ENCODE results near the gene HLA-DRB5.
"Not testable (repeated sequence)": the region's sequence is repeated elsewhere in the genome, so short reads cannot be mapped to it uniquely, and the experiment has no call there.

Gene HLA-DRB5

DNA sequence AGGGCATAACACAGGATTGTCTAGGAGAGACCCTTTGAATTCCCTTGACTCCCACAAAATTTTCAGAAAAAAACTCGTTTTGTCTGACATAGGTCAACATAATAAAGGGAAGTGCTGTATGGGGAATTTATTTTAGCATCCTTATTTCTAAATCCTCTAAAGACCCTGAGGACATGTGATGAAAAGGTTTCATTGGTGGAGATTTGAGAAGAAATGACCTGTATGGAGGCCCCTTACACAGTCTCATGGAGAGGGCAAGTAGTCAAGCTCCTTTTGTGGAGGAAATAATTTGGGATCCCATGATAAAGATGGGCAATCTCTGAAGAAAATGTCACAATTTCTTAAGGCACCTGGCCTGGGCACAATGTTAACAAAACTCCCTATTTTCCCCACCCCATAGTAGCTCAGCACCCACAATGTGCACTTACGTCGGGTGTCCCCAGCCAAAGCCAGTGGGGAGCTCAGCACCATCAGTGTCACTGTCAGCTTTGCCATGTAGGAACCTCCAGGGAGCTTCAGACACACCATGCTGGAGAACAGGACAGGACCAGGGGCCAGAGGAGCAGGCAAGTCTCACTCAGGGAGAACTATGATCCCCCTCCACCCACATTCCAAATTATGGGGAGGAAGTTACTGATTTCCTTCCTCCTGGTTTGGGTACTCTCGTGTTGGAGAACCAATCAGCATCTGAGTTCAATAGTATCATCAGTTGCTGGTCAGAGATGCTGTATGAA is at the start of gene HLA-DRB5:
Gene HLA-DRB5 (minus strand): TSS at position 591 of the 734 bp plus-strand sequence. CDS start 63 bp downstream, at position 528.
- no peak for TF ChIP-seq ZFX (IDR thresholded peaks at IDR 0.05; ENCODE audit: borderline replicate concordance)
- TF ChIP-seq, protein P1, sequence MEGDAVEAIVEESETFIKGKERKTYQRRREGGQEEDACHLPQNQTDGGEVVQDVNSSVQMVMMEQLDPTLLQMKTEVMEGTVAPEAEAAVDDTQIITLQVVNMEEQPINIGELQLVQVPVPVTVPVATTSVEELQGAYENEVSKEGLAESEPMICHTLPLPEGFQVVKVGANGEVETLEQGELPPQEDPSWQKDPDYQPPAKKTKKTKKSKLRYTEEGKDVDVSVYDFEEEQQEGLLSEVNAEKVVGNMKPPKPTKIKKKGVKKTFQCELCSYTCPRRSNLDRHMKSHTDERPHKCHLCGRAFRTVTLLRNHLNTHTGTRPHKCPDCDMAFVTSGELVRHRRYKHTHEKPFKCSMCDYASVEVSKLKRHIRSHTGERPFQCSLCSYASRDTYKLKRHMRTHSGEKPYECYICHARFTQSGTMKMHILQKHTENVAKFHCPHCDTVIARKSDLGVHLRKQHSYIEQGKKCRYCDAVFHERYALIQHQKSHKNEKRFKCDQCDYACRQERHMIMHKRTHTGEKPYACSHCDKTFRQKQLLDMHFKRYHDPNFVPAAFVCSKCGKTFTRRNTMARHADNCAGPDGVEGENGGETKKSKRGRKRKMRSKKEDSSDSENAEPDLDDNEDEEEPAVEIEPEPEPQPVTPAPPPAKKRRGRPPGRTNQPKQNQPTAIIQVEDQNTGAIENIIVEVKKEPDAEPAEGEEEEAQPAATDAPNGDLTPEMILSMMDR (IDR thresholded peaks at IDR 0.05) = no peak
- H3K27ac ChIP-seq = no peak within 1 kb of the TSS

DNA sequence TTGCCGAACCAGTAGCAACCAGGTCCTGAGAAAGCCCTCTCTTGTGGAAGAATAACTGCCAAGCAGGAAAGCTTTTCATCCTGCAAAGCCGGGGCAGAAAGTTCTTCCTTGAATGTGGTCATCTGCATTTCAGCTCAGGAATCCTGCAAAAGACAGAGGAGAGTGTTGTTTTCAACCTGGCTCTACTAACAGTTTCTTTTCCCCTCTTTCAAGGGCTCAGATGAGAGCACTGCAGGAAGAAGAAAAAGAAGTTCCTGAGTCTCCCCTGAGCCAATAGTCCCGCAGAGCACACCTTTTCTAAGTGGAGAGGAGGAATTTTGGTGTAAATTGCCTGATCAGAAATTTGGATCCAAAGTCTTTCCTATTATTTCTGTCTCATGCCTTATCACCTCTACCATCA is 48.9 kb upstream of the HLA-DRB5 start:
- H3K27ac ChIP-seq = no peak overlapping the region
- TF ChIP-seq, protein P1 (IDR thresholded peaks at IDR 0.05) = no peak
- TF ChIP-seq ZFX (IDR thresholded peaks at IDR 0.05; ENCODE audit: borderline replicate concordance) = no peak

DNA sequence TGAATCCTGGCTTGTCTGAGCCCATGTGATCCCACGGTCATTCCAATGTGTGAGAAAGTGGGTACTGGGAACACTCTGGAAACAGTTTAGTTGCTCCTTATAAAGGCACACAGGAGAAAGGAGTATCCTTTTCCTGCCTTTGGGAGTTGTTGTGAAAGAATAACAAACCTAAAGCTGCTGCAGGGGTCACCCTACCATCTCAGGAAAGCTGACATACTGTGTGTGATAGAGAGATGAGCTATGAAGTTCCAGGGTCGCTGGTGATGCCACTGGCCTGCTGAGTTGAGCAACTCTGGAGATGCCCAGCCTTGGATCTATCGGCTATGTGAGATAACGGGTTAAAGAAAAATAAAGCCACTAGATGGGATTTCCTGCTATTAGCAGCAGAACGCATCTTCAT is 47.4 kb upstream of the HLA-DRB5 start:
- H3K27ac ChIP-seq = not testable (repeated sequence)

DNA sequence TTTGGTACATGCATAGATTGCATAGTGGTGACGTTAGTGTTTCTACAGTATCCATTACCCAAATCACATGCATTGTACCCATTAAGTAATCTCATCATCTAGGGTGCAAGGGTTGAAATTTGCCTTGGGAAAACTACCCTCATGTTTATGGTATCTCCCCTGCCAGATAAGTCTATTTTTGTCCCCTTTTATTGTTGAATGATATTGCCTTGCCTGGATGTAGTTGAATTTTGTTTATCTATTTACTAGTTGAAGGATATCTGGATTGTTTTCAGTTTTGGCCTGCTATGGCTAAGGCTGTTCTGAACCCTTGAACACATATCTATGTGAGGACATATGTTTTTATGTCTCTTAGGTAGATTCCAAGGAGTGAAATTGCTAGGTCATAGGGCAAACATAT is 46.2 kb upstream of the HLA-DRB5 start:
- TF ChIP-seq ZFX (IDR thresholded peaks at IDR 0.05; ENCODE audit: borderline replicate concordance) = no peak
- TF ChIP-seq, protein P1 (IDR thresholded peaks at IDR 0.05) = no peak
- H3K27ac ChIP-seq = no peak overlapping the region

DNA sequence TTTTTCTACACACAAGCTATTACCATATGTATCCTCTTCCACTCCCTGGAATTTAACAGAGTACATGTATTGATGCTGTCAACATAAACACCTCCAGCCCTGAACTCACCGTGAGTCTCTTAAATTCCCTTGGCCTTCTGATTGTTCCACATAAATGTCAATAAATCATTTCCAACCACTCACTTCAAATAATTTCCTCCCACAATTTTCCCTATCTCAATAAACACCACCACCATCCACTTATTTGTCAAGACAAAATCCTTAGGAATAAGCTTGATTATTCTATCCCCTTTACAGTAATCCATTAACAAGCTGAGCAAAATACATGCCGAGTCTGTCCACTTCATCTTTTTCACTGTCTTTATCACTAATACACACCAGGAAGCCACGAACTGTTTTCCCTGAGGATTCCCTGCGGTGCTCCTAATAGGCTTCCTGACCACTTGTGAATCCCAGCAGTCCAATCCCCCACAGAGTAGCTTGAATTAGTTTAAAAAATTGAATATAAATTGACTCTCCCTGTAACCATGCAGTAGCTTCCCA is 40.3 kb upstream of the HLA-DRB5 start:
- H3K27ac ChIP-seq = no peak overlapping the region
- TF ChIP-seq, protein P1 (IDR thresholded peaks at IDR 0.05) = no peak
- TF ChIP-seq ZFX (IDR thresholded peaks at IDR 0.05; ENCODE audit: borderline replicate concordance) = no peak

DNA sequence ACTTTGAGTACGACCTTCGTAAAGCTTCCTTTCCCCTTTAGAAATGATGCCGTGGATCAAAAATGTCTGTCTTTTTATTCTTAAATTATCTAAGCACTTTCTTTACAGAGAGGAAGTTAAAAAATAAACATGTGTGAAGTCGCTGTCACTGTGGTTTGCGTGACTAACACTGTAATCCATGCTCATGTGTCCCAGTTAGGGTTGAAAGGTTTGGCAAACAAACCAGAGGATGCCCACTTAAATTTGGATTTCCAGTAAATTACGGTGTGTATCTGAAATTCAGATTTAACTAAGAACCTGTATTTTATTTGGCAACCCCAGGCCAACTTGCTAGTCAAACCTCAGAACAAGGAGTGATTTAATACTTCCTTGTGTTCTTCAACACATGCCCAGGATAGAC is 38.5 kb upstream of the HLA-DRB5 start:
- TF ChIP-seq ZFX (IDR thresholded peaks at IDR 0.05; ENCODE audit: borderline replicate concordance) = no peak
- TF ChIP-seq, protein P1 (IDR thresholded peaks at IDR 0.05) = no peak
- no peak overlapping the region for H3K27ac ChIP-seq

DNA sequence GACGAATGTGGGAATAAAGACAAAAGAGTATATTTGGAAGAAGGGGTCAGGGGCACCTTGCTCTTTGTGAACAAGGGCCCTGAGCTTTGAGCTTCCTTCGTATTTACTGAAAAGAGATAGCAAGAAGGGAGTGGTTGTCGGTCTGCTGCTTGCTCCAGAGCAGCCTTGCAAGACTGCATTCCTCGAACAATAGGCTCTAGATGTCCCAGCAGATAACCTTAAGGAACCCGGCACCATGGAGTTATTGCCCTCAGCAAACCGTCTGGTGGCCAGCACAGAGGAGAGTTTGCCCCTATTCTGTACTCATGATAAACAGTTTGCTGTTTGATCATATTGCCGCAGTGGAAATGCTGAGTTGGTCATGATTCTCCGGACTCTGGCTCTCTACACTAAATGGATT is 36.9 kb upstream of the HLA-DRB5 start:
- TF ChIP-seq, protein P1 (IDR thresholded peaks at IDR 0.05) = no peak
- no peak for TF ChIP-seq ZFX (IDR thresholded peaks at IDR 0.05; ENCODE audit: borderline replicate concordance)

More for the DNA sequence above, 36.9 kb upstream of the HLA-DRB5 start:
- no peak overlapping the region for H3K27ac ChIP-seq
